ENCODE data around the gene PODXL2.

PODXL2 gene

GRCh38 chr3:127715532-127715931, 86.5 kb downstream of the PODXL2 start:
- Histone ChIP-seq H3K9me3 (ENCODE audit: insufficient read depth, low read depth, low read length) (no peaks in the 10 kb centered on the region), H3K79me2 (ENCODE audit: control insufficient read depth, insufficient read depth, low read length, poor library complexity) (no peaks in the 10 kb centered on the region), H2AFZ (ENCODE audit: insufficient read depth, low read length, poor library complexity) (no peak overlapping the region), H2BK120ac (ENCODE audit: insufficient read depth, low read length, poor library complexity) (no peak overlapping the region), H3K4me1 (ENCODE audit: control insufficient read depth in 1 of 2, insufficient read depth in 2 of 2, low read length in 2 of 2) (peaks cover 0 to 2% of the 10 kb centered on the region in 2 experiments), H3K79me1 (ENCODE audit: low read length) (no peaks in the 10 kb centered on the region), H3K18ac (ENCODE audit: low read length) (no peak overlapping the region), H3K14ac (ENCODE audit: low read length) (no peak overlapping the region), H4K12ac (ENCODE audit: low read depth, low read length) (no peak overlapping the region), H4K91ac (ENCODE audit: low read depth, low read length) (no peak overlapping the region), H3K9ac (ENCODE audit: low read length) (no peak overlapping the region), H3K27me3 (ENCODE audit: insufficient read depth, low read length) (no peaks in the 10 kb centered on the region), H2AK5ac (ENCODE audit: low read length) (no peak overlapping the region), H3K36me3 (ENCODE audit: control insufficient read depth in 1 of 2, insufficient read depth in 2 of 2, low read length in 2 of 2) (no peaks in the 10 kb centered on the region), H3K4me3 (ENCODE audit: low read depth, low read length) (no peak overlapping the region), H3K23ac (ENCODE audit: low read length) (no peak overlapping the region), H2BK5ac (ENCODE audit: low read depth, low read length, poor library complexity) (no peak overlapping the region), H3K4me2 (ENCODE audit: low read length) (no peak overlapping the region), H3K4ac (ENCODE audit: low read depth, low read length) (no peak overlapping the region), H2BK12ac (ENCODE audit: low read length) (no peak overlapping the region), H3K27ac (ENCODE audit: low read depth, low read length) (no peak overlapping the region), H4K8ac (ENCODE audit: low read depth, low read length) (no peak overlapping the region)
- WGBS (ENCODE audit: extremely low coverage, insufficient coverage, insufficient read length), result no CpG with 5 or more reads among the region's 8 CpGs
- no peak for DNase-seq

DNA sequence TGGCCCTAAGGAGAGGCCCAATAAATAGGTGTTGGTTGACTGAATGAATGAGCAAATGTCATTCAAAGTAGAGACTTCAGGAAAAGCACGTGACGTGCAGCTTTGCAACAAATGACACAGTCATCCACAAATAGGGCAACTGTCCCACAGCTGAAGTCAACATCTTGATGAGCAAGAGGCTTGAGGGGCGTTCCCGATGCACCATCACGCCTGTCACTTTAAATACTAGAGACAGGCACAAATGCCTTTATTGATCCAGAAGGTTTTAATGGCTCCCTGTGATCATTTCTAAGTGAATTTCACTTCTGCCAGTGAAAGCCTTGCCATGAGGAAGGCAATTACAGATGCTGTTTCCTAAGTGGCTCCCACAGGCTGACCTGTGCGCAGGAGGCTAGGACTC, 87.4 kb downstream of the PODXL2 start:
- Histone ChIP-seq H3K79me2 (ENCODE audit: control insufficient read depth, insufficient read depth, low read length, poor library complexity) (no peaks in the 10 kb centered on the region), H4K8ac (ENCODE audit: low read depth, low read length) (no peak overlapping the region), H3K4me3 (ENCODE audit: low read depth, low read length) (no peak overlapping the region), H2BK120ac (ENCODE audit: insufficient read depth, low read length, poor library complexity) (no peak overlapping the region), H3K9me3 (ENCODE audit: insufficient read depth, low read depth, low read length) (no peaks in the 10 kb centered on the region), H3K23ac (ENCODE audit: low read length) (no peak overlapping the region), H3K36me3 (ENCODE audit: control insufficient read depth in 1 of 2, insufficient read depth in 2 of 2, low read length in 2 of 2) (no peaks in the 10 kb centered on the region), H2BK5ac (ENCODE audit: low read depth, low read length, poor library complexity) (no peak overlapping the region), H4K91ac (ENCODE audit: low read depth, low read length) (no peak overlapping the region), H3K27me3 (ENCODE audit: insufficient read depth, low read length) (no peaks in the 10 kb centered on the region), H3K4me1 (ENCODE audit: control insufficient read depth in 1 of 2, insufficient read depth in 2 of 2, low read length in 2 of 2) (peaks cover 0 to 2% of the 10 kb centered on the region in 2 experiments), H3K9ac (ENCODE audit: low read length) (no peak overlapping the region), H2AFZ (ENCODE audit: insufficient read depth, low read length, poor library complexity) (no peak overlapping the region), H3K14ac (ENCODE audit: low read length) (no peak overlapping the region), H4K12ac (ENCODE audit: low read depth, low read length) (no peak overlapping the region), H3K18ac (ENCODE audit: low read length) (no peak overlapping the region), H3K4me2 (ENCODE audit: low read length) (no peak overlapping the region), H3K79me1 (ENCODE audit: low read length) (no peaks in the 10 kb centered on the region), H3K4ac (ENCODE audit: low read depth, low read length) (no peak overlapping the region), H3K27ac (ENCODE audit: low read depth, low read length) (no peak overlapping the region), H2AK5ac (ENCODE audit: low read length) (no peak overlapping the region), H2BK12ac (ENCODE audit: low read length) (no peak overlapping the region)
- WGBS (ENCODE audit: extremely low coverage, insufficient coverage, insufficient read length), result no CpG with 5 or more reads among the region's 6 CpGs
- no peak for DNase-seq

DNA sequence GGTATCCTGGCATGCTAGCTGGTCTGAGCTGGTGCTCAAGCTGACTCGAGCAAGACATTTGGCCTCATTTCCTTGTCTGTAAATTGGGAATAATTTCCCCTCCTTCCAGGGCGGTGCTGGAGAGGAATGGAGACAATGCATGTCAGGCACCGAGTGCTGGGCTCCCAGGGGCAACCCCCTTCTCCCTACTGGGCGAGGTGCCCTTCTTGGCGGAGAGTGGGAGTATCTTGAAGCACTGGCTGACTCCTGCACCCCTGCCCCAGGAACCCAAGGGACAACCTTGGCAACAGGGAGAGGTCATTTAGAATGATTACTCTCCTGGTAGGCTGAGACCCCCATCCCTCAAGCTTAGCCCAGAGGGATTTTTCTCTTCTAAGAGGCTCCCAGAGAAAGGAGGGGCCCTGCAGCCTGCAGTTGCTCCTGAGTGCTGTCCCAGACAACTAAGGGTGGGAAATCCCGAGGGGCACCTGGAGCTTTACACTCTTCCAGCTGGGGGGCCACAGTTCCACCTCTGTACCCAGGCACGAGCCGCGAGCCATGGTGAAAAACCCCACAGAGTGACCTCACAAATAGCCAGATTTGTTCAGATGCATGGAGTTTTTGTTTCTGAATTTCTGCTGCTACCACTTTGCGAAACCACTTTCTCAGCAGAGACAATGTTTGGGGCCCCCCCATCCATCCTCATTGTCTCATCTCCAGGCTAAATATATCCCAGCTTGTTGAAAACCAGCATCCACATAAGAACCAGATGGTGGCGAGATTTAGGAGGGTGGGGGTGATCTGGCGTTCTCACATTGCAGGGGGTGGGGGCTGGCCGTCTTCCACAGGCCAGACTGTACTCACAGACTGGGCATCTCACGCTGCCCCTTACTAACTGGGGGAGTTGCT, 88.6 kb downstream of the PODXL2 start:
- H3K79me2 ChIP-seq (ENCODE audit: control insufficient read depth, insufficient read depth, low read length, poor library complexity), result no peaks in the 10 kb centered on the region
- H3K4me1 ChIP-seq (ENCODE audit: control insufficient read depth in 1 of 2, insufficient read depth in 2 of 2, low read length in 2 of 2), result peaks cover 0 to 2% of the 10 kb centered on the region in 2 experiments
- no peak overlapping the region for H3K4ac ChIP-seq (ENCODE audit: low read depth, low read length)
- no peak for DNase-seq
- no peak overlapping the region for H2BK12ac ChIP-seq (ENCODE audit: low read length)
- H3K4me3 ChIP-seq (ENCODE audit: low read depth, low read length), result no peak overlapping the region
- no peak overlapping the region for H4K12ac ChIP-seq (ENCODE audit: low read depth, low read length)
- H2BK5ac ChIP-seq (ENCODE audit: low read depth, low read length, poor library complexity), result no peak overlapping the region
- H4K8ac ChIP-seq (ENCODE audit: low read depth, low read length), result no peak overlapping the region
- H3K23ac ChIP-seq (ENCODE audit: low read length), result no peak overlapping the region
- no peak overlapping the region for H3K14ac ChIP-seq (ENCODE audit: low read length)
- no peaks in the 10 kb centered on the region for H3K27me3 ChIP-seq (ENCODE audit: insufficient read depth, low read length)
- no peaks in the 10 kb centered on the region for H3K9me3 ChIP-seq (ENCODE audit: insufficient read depth, low read depth, low read length)
- no peak overlapping the region for H4K91ac ChIP-seq (ENCODE audit: low read depth, low read length)
- no peak overlapping the region for H3K4me2 ChIP-seq (ENCODE audit: low read length)
- no peak overlapping the region for H2AFZ ChIP-seq (ENCODE audit: insufficient read depth, low read length, poor library complexity)
- no peak overlapping the region for H2AK5ac ChIP-seq (ENCODE audit: low read length)
- no CpG with 5 or more reads among the region's 14 CpGs for WGBS (ENCODE audit: extremely low coverage, insufficient coverage, insufficient read length)
- H3K79me1 ChIP-seq (ENCODE audit: low read length), result no peaks in the 10 kb centered on the region
- H3K27ac ChIP-seq (ENCODE audit: low read depth, low read length), result no peak overlapping the region
- no peak overlapping the region for H3K18ac ChIP-seq (ENCODE audit: low read length)
- no peaks in the 10 kb centered on the region for H3K36me3 ChIP-seq (ENCODE audit: control insufficient read depth in 1 of 2, insufficient read depth in 2 of 2, low read length in 2 of 2)
- H2BK120ac ChIP-seq (ENCODE audit: insufficient read depth, low read length, poor library complexity), result no peak overlapping the region
- no peak overlapping the region for H3K9ac ChIP-seq (ENCODE audit: low read length)

- no CpG with 5 or more reads among the region's 7 CpGs for WGBS (ENCODE audit: extremely low coverage, insufficient coverage, insufficient read length)
- Histone ChIP-seq H3K4me3 (ENCODE audit: low read depth, low read length) (no peak overlapping the region), H2AK5ac (ENCODE audit: low read length) (no peak overlapping the region), H3K23ac (ENCODE audit: low read length) (no peak overlapping the region), H2AFZ (ENCODE audit: insufficient read depth, low read length, poor library complexity) (no peak overlapping the region), H2BK5ac (ENCODE audit: low read depth, low read length, poor library complexity) (no peak overlapping the region), H3K27me3 (ENCODE audit: insufficient read depth, low read length) (no peaks in the 10 kb centered on the region), H3K18ac (ENCODE audit: low read length) (no peak overlapping the region), H3K9ac (ENCODE audit: low read length) (no peak overlapping the region), H3K9me3 (ENCODE audit: insufficient read depth, low read depth, low read length) (no peaks in the 10 kb centered on the region), H2BK120ac (ENCODE audit: insufficient read depth, low read length, poor library complexity) (no peak overlapping the region), H3K4ac (ENCODE audit: low read depth, low read length) (no peak overlapping the region), H3K4me2 (ENCODE audit: low read length) (no peak overlapping the region), H3K4me1 (ENCODE audit: control insufficient read depth in 1 of 2, insufficient read depth in 2 of 2, low read length in 2 of 2) (peaks cover 0 to 2% of the 10 kb centered on the region in 2 experiments), H3K14ac (ENCODE audit: low read length) (no peak overlapping the region), H4K12ac (ENCODE audit: low read depth, low read length) (no peak overlapping the region), H3K36me3 (ENCODE audit: control insufficient read depth in 1 of 2, insufficient read depth in 2 of 2, low read length in 2 of 2) (no peaks in the 10 kb centered on the region), H4K91ac (ENCODE audit: low read depth, low read length) (no peak overlapping the region), H3K79me2 (ENCODE audit: control insufficient read depth, insufficient read depth, low read length, poor library complexity) (no peaks in the 10 kb centered on the region), H4K8ac (ENCODE audit: low read depth, low read length) (no peak overlapping the region), H3K27ac (ENCODE audit: low read depth, low read length) (no peak overlapping the region), H3K79me1 (ENCODE audit: low read length) (no peaks in the 10 kb centered on the region), H2BK12ac (ENCODE audit: low read length) (no peak overlapping the region)
- DNase-seq, result no peak
Observed at GRCh38 chr3:127718245-127718915, 89.4 kb downstream of the PODXL2 start.

Data from trophoblast cell (in vitro differentiated cells and primary cell).